H1 (cell line): ENCODE data around the gene TMA7B.

ENCODE experiments used
- CHD2 ChIP-seq: IDR thresholded peaks from 2 replicates; pipeline ENCODE4 v1.6.1; 2012; ENCODE audit warnings: low read length, improper control_type of control experiment
- EGR1 ChIP-seq: IDR thresholded peaks from 2 replicates; pipeline ENCODE4 v1.6.1; 2011; ENCODE audit warnings: low read depth, low read length, borderline replicate concordance
- EP300 ChIP-seq, 2 experiments: IDR thresholded peaks; 1 replicate in 1 of 2; 2 replicates in 1 of 2; pipeline ENCODE4 v1.6.1; 2011 to 2012; ENCODE audit warnings: low read depth in 2 of 2, low read length in 2 of 2, mild to moderate bottlenecking in 2 of 2, borderline replicate concordance in 1 of 2, inconsistent platforms in 1 of 2, moderate library complexity in 1 of 2
- POLR2A ChIP-seq, 2 experiments: IDR thresholded peaks; 1 replicate in 1 of 2; 2 replicates in 1 of 2; pipeline ENCODE4 v1.6.1; 2011; ENCODE audit warnings: low read depth in 2 of 2, low read length in 2 of 2, mild to moderate bottlenecking in 2 of 2; ENCODE audit errors: control extremely low read depth in 1 of 2
- RFX5 ChIP-seq: IDR thresholded peaks from 2 replicates; pipeline ENCODE4 v1.6.1; 2011; ENCODE audit warnings: low read depth, low read length, improper control_type of control experiment, borderline replicate concordance
- SIN3A ChIP-seq, 2 experiments: IDR thresholded peaks in 1 of 2; conservative IDR thresholded peaks in 1 of 2; 2 replicates each; pipeline ENCODE4 v1.6.1; 2011 to 2012; ENCODE audit warnings: low read length in 2 of 2, improper control_type of control experiment in 1 of 2, low read depth in 1 of 2, mild to moderate bottlenecking in 1 of 2
- TAF1 ChIP-seq: IDR thresholded peaks from 2 replicates; pipeline ENCODE4 v1.6.1; 2011; ENCODE audit warnings: mild to moderate bottlenecking, low read depth, low read length
- TF ChIP-seq, protein P1 (sequence below), 3 experiments: IDR thresholded peaks; 1 replicate in 2 of 3; 2 replicates in 1 of 3; pipeline versions ENCODE4 v1.5.1 to v1.6.1; 2011; ENCODE audit warnings: low read length in 3 of 3, mild to moderate bottlenecking in 3 of 3, inconsistent platforms in 2 of 3, low read depth in 1 of 3, moderate library complexity in 1 of 3; ENCODE audit not compliant: insufficient read depth in 1 of 3; ENCODE audit errors: control extremely low read depth in 1 of 3

DNA sequence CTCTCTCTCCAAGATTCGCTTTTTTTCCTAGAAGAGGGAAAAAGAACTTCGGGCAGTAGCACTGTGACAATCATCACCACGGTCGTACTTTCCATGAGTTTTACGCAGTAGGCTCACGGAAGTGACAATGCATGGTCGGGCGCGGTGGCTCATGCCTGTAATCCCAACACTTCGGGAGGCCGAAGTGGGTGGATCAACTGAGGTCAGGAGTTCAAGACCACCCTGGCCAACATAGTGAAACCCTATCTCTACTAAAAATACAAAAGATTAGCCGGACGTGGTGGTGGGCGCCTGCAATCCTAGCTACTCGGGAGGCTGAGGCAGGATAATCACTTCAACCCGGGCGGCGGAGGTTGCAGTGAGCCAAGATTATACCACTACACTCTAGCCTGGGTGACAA lies 35.9 kb upstream of the TMA7B start:
- no peak for TF ChIP-seq RFX5
- TF ChIP-seq EGR1, result no peak
- TF ChIP-seq TAF1, result no peak
- no peak for TF ChIP-seq SIN3A (conservative IDR thresholded peaks at IDR 0.05 in 1 of 2, IDR thresholded peaks at IDR 0.05 in 1 of 2; ENCODE audit: low read depth in 1 of 2, low read length in 2 of 2)
- TF ChIP-seq POLR2A (IDR thresholded peaks at IDR 0.05; ENCODE audit: control extremely low read depth in 1 of 2, low read depth in 2 of 2, low read length in 2 of 2), result no peak
- no peak for TF ChIP-seq EP300 (IDR thresholded peaks at IDR 0.05; ENCODE audit: borderline replicate concordance in 1 of 2, low read depth in 2 of 2, low read length in 2 of 2)
- no peak for TF ChIP-seq CHD2
- TF ChIP-seq, protein P1, sequence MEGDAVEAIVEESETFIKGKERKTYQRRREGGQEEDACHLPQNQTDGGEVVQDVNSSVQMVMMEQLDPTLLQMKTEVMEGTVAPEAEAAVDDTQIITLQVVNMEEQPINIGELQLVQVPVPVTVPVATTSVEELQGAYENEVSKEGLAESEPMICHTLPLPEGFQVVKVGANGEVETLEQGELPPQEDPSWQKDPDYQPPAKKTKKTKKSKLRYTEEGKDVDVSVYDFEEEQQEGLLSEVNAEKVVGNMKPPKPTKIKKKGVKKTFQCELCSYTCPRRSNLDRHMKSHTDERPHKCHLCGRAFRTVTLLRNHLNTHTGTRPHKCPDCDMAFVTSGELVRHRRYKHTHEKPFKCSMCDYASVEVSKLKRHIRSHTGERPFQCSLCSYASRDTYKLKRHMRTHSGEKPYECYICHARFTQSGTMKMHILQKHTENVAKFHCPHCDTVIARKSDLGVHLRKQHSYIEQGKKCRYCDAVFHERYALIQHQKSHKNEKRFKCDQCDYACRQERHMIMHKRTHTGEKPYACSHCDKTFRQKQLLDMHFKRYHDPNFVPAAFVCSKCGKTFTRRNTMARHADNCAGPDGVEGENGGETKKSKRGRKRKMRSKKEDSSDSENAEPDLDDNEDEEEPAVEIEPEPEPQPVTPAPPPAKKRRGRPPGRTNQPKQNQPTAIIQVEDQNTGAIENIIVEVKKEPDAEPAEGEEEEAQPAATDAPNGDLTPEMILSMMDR (IDR thresholded peaks at IDR 0.05; ENCODE audit: control extremely low read depth in 1 of 3, insufficient read depth in 1 of 3, low read depth in 1 of 3, low read length in 3 of 3), result no peak
